Dendritic cell treated with granulocyte-macrophage colony-stimulating factor and Interleukin-4, amounts not matched to agents 40 ng/mL and 50 ng/mL, for 4 days (primary cell): Measurements from ENCODE around the gene ZNF609.
A peak's percentile ranks its signal among the peaks of the same experiment; 100 is the strongest.

Experiments used
- H3K27ac Mint-ChIP-seq: one replicate; pipeline ENCODE4 v1.8.0; 2022; ENCODE audit warnings: mild to moderate bottlenecking, mixed read lengths
- H3K27me3 Mint-ChIP-seq: one replicate; pipeline ENCODE4 v1.8.0; 2022; ENCODE audit warnings: mild to moderate bottlenecking, mixed read lengths
- H3K36me3 Mint-ChIP-seq: one replicate; pipeline ENCODE4 v1.8.0; 2022; ENCODE audit warnings: low read depth, mixed read lengths
- H3K4me1 Mint-ChIP-seq: one replicate; pipeline ENCODE4 v1.8.0; 2022; ENCODE audit warnings: low read depth, mixed read lengths
- H3K4me3 Mint-ChIP-seq: one replicate; pipeline ENCODE4 v1.8.0; 2022; ENCODE audit warnings: mild to moderate bottlenecking, moderate library complexity, mixed read lengths
- H3K9me3 Mint-ChIP-seq: one replicate; pipeline ENCODE4 v1.8.0; 2022; ENCODE audit warnings: mixed read lengths
- intact Hi-C: fragments of 100-400 bp; cut with micrococcal nuclease; formaldehyde crosslinking; loops from one replicate; pipeline ENCODE4 v1.15.0; 2022

Gene ZNF609

DNA sequence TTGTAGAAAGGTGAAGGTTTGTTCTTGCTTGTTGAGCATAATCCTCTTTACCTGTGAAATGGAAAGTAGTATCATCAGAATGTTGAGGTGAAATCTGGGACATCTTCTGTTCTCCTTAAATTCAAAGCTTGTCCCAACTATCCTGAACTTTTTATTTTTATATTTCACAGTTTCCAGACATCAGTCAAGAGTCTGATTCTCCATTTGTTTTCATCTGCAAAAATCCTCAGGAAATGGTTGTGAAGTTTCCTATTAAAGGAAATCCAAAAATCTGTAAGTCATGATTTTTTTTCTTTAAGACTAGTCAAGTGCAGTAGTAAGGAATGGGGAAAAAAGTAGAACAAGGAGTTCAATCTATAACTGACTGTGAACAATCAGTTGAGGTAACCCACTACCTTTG is 15.5 kb upstream of the ZNF609 start:
- Mint-ChIP-seq H3K27me3 (no peaks in the 10 kb centered on the region), H3K4me3 (no peak overlapping the region), H3K4me1 (peaks cover 22% of the 10 kb centered on the region), H3K9me3 (no peaks in the 10 kb centered on the region), H3K36me3 (peaks cover 76% of the 10 kb centered on the region), H3K27ac (no peak overlapping the region)
- intact Hi-C loops, result no loop called here

- Mint-ChIP-seq H3K27ac (peak overlapping the region; percentile 43), H3K36me3 (peaks cover 65% of the 10 kb centered on the region), H3K4me3 (no peak overlapping the region), H3K4me1 (peaks cover 14% of the 10 kb centered on the region), H3K27me3 (no peaks in the 10 kb centered on the region), H3K9me3 (no peaks in the 10 kb centered on the region)
- intact Hi-C loops, result no loop called here
Measured at GRCh38 chr15:64447536-64448315, 12.7 kb upstream of the ZNF609 start.

DNA sequence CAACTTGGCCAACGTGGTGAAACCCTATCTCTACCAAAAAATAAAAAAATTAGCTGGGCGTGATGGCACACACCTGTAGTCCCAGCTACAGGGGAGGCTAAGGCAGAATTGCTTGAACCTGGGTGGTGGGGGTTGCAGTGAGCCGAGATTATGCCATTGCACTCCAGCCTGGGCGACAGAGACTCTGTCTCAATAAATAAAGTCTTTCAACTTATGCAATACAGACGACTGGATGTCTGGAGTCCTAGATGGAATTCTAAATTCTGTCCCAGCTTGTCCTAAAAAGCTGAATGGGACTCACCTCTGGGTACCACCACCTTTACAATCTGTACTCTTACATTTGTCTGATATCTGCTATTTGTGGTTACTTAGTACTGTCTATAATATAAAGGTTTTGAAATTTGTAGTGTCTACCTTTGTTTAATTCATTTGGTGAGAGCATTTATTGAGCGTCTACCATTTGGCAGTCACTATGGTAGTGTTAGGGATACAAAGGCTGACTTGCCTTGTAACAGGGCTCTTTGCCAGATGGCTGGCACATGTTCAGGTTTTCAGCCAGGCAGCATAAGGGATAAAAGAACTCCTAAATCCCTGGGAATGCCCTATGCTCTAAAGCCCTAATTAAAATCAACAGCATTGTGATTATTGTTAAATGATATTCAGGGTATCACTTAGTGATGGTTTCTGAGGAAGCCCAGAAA is 7.2 kb upstream of the ZNF609 start:
- peaks cover 25% of the 10 kb centered on the region for H3K36me3 Mint-ChIP-seq
- H3K27me3 Mint-ChIP-seq, result no peaks in the 10 kb centered on the region
- H3K9me3 Mint-ChIP-seq, result no peaks in the 10 kb centered on the region
- H3K27ac Mint-ChIP-seq, result no peak overlapping the region
- H3K4me3 Mint-ChIP-seq, result no peak overlapping the region
- peaks cover 47% of the 10 kb centered on the region for H3K4me1 Mint-ChIP-seq
- intact Hi-C loops, result no loop called here

DNA sequence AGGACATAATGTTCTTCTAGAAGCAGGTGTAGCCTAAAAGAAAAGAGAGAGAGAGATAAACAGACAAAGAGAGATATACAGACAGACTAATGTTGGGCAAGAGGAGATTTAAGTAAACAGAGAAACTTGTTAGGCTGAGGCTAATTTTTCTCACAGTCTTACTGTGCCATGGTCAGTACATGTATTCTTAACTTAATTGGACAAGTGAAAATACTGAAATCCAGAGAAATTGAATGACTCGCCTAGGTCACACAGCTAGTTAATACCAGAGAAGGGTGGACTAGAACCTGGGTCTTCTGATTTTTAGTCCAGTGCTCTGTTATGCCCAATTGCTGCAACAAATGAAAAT is 6.7 kb upstream of the ZNF609 start:
- Mint-ChIP-seq H3K4me3 (no peak overlapping the region), H3K36me3 (peaks cover 20% of the 10 kb centered on the region), H3K9me3 (no peaks in the 10 kb centered on the region), H3K4me1 (peaks cover 45% of the 10 kb centered on the region), H3K27me3 (no peaks in the 10 kb centered on the region), H3K27ac (no peak overlapping the region)
- intact Hi-C loops, result no loop called here

DNA sequence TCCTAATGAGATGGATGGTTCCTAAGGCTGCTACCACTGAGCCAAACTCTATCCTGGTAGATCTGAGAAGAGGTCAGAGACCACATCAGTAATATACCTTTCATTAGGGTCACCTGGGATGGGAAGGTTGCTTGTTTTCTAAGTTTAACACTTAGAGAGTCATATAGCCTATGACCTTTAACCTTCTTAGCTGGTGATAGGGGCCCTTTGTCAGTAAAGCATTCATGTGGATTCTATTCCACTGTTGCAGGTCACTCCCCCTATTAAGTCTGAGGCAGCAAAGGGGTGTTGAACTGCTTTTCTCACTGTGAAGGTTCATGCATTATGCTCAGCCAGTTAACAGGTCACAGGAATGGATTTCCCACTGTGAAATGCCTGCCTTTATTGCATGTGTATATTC is 6.1 kb upstream of the ZNF609 start:
- Mint-ChIP-seq H3K27me3 (no peaks in the 10 kb centered on the region), H3K27ac (no peak overlapping the region)
- intact Hi-C loops, result no loop called here

DNA sequence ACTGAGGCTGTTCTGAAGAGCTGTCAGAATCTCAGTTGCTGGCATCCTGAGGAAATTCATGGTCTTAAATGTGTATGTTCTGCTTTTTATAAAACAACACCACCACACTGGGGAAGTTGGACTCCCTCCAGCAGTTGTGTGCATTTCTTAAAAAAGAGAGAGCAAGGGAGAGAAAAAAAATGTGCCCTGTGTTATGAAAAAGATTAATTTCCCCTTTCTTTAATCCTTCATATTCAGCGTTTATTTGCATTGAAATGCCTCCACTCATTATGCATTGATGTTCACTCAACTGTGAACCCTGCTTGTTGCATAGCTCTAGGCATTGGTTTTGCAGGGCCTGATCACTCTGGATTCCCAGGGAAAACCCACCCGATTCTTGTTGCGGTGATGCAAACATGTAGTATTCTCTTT is 4.4 kb upstream of the ZNF609 start:
- peaks cover 6% of the 10 kb centered on the region for H3K36me3 Mint-ChIP-seq
- peaks cover 60% of the 10 kb centered on the region for H3K4me1 Mint-ChIP-seq
- intact Hi-C loops, result no loop called here
- H3K4me3 Mint-ChIP-seq, result no peak overlapping the region
- no peaks in the 10 kb centered on the region for H3K27me3 Mint-ChIP-seq
- peak overlapping the region; percentile 72 for H3K27ac Mint-ChIP-seq
- no peaks in the 10 kb centered on the region for H3K9me3 Mint-ChIP-seq

More for the DNA sequence above, 6.1 kb upstream of the ZNF609 start:
- no peaks in the 10 kb centered on the region for H3K9me3 Mint-ChIP-seq
- peaks cover 14% of the 10 kb centered on the region for H3K36me3 Mint-ChIP-seq
- H3K4me1 Mint-ChIP-seq, result peaks cover 48% of the 10 kb centered on the region
- H3K4me3 Mint-ChIP-seq, result no peak overlapping the region

DNA sequence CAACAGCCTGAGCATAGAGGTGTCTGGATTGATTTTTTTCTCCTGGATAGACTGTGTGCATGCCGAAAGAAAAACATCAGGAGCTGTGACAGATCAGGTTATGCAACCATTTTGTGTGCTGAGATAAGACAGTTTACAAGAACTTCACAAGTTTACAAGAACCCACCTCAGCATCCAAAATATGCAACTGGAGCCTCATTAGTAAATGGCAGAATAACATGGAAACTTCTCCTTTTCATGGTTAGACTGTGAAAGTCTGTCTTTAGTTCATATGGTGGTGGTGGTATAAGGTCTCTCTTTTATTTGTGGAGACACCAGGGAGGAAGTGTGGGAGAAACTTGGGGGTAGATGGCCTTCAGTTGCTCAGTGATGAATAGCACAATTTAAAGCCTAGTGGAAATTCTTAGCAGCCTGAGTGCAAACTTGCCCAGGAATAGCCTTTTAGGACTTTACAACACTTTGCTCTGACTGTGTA is 3.7 kb upstream of the ZNF609 start:
- H3K4me3 Mint-ChIP-seq, result no peak overlapping the region

DNA sequence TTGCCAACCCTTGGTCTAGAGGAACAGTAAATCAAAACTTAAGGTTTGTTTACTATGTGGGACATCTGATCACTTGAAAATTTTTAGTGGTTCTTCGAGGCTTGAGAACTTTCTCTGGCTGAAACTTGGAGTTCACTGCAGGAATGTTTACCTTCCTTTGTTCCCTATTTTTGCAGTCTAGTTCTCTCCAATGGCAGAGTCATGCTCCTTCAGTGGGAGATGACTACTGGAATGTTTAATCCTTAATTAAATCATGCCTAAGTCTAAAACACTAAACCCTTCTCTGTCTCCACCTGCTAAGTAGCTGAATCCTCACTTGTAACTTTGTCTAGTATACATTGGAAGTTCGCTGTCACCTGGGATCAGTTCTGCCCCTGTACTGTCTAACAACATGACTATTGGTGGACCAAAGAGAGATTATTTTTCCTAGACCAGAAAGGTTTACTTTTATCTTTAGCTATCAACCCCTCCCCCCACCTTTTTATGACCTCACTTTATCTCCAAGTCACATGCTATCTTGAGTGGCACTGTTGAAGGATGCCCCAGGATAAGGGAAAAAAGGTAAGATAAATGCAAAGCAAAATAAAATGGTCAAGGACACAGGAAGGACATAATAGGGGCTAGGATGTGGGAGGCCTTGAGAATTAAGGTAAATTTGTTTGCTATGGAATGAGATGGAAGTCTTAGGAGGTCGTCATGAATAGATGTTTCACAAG is 1.2 kb upstream of the ZNF609 start:
- H3K4me1 Mint-ChIP-seq, result peaks cover 70% of the 10 kb centered on the region
- intact Hi-C loops, result no loop called here

More for the DNA sequence above, 3.7 kb upstream of the ZNF609 start:
- intact Hi-C loops, result no loop called here
- H3K36me3 Mint-ChIP-seq, result peaks cover 7% of the 10 kb centered on the region
- H3K4me1 Mint-ChIP-seq, result peaks cover 66% of the 10 kb centered on the region
- H3K9me3 Mint-ChIP-seq, result no peaks in the 10 kb centered on the region
- H3K27me3 Mint-ChIP-seq, result no peaks in the 10 kb centered on the region
- peak overlapping the region; percentile 72 for H3K27ac Mint-ChIP-seq

GRCh38 chr15:64460724-64461720 is 644 bp downstream of the ZNF609 start:
- Mint-ChIP-seq H3K27me3 (no peaks in the 10 kb centered on the region), H3K4me3 (peak overlapping the region; percentile 85), H3K4me1 (peaks cover 71% of the 10 kb centered on the region), H3K36me3 (peaks cover 7% of the 10 kb centered on the region), H3K27ac (peak overlapping the region; percentile 84), H3K9me3 (no peaks in the 10 kb centered on the region)
- intact Hi-C loops, result loop anchor here (5.0 kb wide), 1 partner anchor 41 kb away; no protein-coding TSS in a partner anchor

More for the DNA sequence above, 1.2 kb upstream of the ZNF609 start:
- Mint-ChIP-seq H3K4me3 (no peak overlapping the region), H3K36me3 (peaks cover 7% of the 10 kb centered on the region), H3K27me3 (no peaks in the 10 kb centered on the region), H3K9me3 (no peaks in the 10 kb centered on the region), H3K27ac (no peak overlapping the region)

GRCh38 chr15:64461721-64462162 is 1.4 kb downstream of the ZNF609 start:
- intact Hi-C loops, result loop anchor here (5.0 kb wide), 1 partner anchor 41 kb away; no protein-coding TSS in a partner anchor
- H3K27ac Mint-ChIP-seq, result peak overlapping the region; percentile 84
- no peaks in the 10 kb centered on the region for H3K27me3 Mint-ChIP-seq
- peaks cover 71% of the 10 kb centered on the region for H3K4me1 Mint-ChIP-seq
- H3K36me3 Mint-ChIP-seq, result peaks cover 7% of the 10 kb centered on the region
- H3K9me3 Mint-ChIP-seq, result no peaks in the 10 kb centered on the region
- H3K4me3 Mint-ChIP-seq, result peak overlapping the region; percentile 85

DNA sequence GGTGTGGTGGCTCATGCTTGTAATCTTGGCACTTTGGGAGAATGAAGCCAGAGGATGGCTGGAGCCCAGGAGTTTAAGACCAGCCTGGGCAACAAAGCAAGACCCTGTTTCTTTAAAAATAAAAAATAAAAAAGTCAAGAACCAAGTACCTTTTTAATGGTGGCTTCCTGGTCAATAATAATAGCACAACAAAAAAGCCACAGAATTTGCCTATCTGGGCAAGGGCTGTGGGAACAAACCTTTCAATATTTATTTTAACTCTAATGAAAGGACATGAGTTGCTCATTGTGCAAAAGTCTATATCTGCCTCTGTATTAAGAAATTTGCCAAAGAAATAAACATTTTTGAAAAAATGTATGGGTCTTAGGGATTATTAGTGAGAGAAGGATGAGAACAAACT is 2.1 kb downstream of the ZNF609 start:
- Mint-ChIP-seq H3K4me3 (no peak overlapping the region), H3K4me1 (peaks cover 71% of the 10 kb centered on the region), H3K27ac (no peak overlapping the region), H3K27me3 (no peaks in the 10 kb centered on the region), H3K9me3 (no peaks in the 10 kb centered on the region), H3K36me3 (peaks cover 9% of the 10 kb centered on the region)
- intact Hi-C loops, result loop anchor here (5.0 kb wide), 1 partner anchor 40 kb away; no protein-coding TSS in a partner anchor

DNA sequence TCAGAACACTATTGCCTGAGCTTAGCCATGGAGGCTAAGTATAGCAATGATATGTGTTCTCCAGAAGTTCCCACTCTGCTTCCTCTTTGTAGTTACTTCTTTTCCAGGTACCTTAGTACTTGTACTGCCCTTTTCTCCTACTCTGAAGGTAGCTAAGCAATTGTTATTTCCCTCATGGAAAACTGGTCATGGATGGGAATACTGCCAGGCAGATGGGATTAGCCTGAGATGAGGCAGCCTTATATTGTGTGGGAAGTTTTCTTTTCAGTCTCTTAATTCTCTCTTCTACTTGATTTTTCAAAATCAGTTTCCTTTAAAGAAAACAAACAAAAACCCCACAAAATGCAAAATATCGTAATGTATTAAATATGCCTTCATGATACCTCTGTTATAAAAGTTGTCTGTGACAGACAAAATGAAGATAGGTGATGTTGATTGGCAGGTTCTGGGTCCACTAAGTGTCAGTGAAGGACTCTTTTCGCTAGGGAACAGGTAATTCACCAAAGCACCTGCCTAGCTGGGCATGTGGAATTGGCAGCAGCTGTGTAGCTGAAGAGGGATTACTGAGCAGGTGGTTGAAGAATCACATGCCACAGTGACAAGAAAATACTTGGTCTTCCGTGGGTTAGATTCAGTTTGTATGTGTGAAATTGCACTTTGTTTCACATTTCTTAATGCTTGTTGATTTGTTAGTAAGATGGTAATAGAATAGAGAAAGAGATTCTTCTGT is 4.1 kb downstream of the ZNF609 start:
- intact Hi-C loops, result loop anchor here (5.0 kb wide), 1 partner anchor 38 kb away; no protein-coding TSS in a partner anchor
- Mint-ChIP-seq H3K4me3 (no peak overlapping the region), H3K9me3 (no peaks in the 10 kb centered on the region), H3K36me3 (peaks cover 19% of the 10 kb centered on the region), H3K4me1 (peaks cover 73% of the 10 kb centered on the region), H3K27me3 (no peaks in the 10 kb centered on the region), H3K27ac (peak overlapping the region; percentile 22)
